Right lobe of liver (tissue), 6 donors: Measurements from ENCODE around the gene KAT2B. TPM values are rescaled to one million over a fixed set of nuclear protein-coding genes. Genes with fewer than 3 reads are reported as not detected.

Source experiments
- ATAC-seq, 4 donors: fragments of 200-7000 bp; cut with Tn5 transposase; one replicate each; pipeline ENCODE4 v1.9.1; 2020; ENCODE audit warnings: mild to moderate bottlenecking in 4 of 4, moderate library complexity in 4 of 4
- DNase-seq, 3 donors: peaks; one replicate each; pipeline ENCODE4 v3.0.0-alpha.2; 2020
- H3K27ac ChIP-seq, 3 donors: fragments of 200-600 bp; one replicate each; pipeline ENCODE4 v1.8.0; 2022
- H3K27me3 ChIP-seq, 2 donors: fragments of 200-600 bp; one replicate each; pipeline ENCODE4 v1.8.0; 2022
- H3K36me3 ChIP-seq, 4 donors: fragments of 200-600 bp; sonication (generic) in 1 of 4; one replicate each; pipeline versions ENCODE4 v1.5.1 to v1.8.0; 2017 to 2022; ENCODE audit warnings: control low read depth in 1 of 4
- H3K4me1 ChIP-seq, 4 donors: fragments of 200-600 bp; sonication (generic) in 1 of 4; one replicate each; pipeline versions ENCODE4 v1.5.1 to v1.8.0; 2017 to 2022; ENCODE audit warnings: control low read depth in 1 of 4
- H3K4me3 ChIP-seq, 3 donors: fragments of 200-600 bp; one replicate each; pipeline ENCODE4 v1.8.0; 2022
- H3K9me3 ChIP-seq, 4 donors: fragments of 200-600 bp; sonication (generic) in 1 of 4; one replicate each; pipeline versions ENCODE4 v1.5.1 to v1.8.0; 2017 to 2022; ENCODE audit warnings: control low read depth in 1 of 4
- CTCF ChIP-seq, 4 donors: fragments of 200-600 bp in 3 of 4; fragments of 450-650 bp in 1 of 4; IDR thresholded peaks; one replicate each; pipeline versions ENCODE4 v1.5.1 to v1.8.0; 2016 to 2022; ENCODE audit warnings: antibody characterized with exemption in 4 of 4, mild to moderate bottlenecking in 2 of 4
- POLR2A ChIP-seq: fragments of 450-650 bp; IDR thresholded peaks from one replicate; pipeline ENCODE4 v1.6.1; 2017; ENCODE audit warnings: antibody characterized with exemption, mild to moderate bottlenecking
- WGBS: methylation state at CpG from one replicate; pipeline ENCODE4 v1.1.6; 2018; ENCODE audit warnings: low coverage, low lambda C conversion rate; ENCODE audit not compliant: insufficient coverage; ENCODE audit errors: missing lambda C conversion rate; 5-methylcytosine and 5-hydroxymethylcytosine counted together
- intact Hi-C, 2 donors: fragments of 100-400 bp; cut with DNase I; formaldehyde crosslinking; loops; one replicate each; pipeline versions ENCODE4 v1.11.2 to v1.14.1; 2022
- total RNA-seq, 6 experiments: library from RNA; depleted of rRNA in 2 of 6; stranded (reverse); fragments of >200 nt in 2 of 6; fragmentation: NEBNext Ultra II Directional in 3 of 6; extraction: Animal tissue kit (Norgen Biotek cat#: 25700) in 3 of 6; gene quantifications; one replicate each; pipeline versions ENCODE4 v1.1.0 to v1.2.4, GENCODE V29; 2016 to 2023
- donor health status: DM: no; HTN: yes; CAD: no.
- donor health status: DM: no; HTN: no; CAD: no.
- donor health status: DM: no; HTN: no; CAD: no.
- donor health status: DM: no; HTN: yes; CAD: no.
- donor health status: DM: no; HTN: yes; CAD: no.

Gene KAT2B
- total RNA-seq, 6 experiments from 2014 or later, result 25.6 to 35.7 (median 30.3) TPM

DNA sequence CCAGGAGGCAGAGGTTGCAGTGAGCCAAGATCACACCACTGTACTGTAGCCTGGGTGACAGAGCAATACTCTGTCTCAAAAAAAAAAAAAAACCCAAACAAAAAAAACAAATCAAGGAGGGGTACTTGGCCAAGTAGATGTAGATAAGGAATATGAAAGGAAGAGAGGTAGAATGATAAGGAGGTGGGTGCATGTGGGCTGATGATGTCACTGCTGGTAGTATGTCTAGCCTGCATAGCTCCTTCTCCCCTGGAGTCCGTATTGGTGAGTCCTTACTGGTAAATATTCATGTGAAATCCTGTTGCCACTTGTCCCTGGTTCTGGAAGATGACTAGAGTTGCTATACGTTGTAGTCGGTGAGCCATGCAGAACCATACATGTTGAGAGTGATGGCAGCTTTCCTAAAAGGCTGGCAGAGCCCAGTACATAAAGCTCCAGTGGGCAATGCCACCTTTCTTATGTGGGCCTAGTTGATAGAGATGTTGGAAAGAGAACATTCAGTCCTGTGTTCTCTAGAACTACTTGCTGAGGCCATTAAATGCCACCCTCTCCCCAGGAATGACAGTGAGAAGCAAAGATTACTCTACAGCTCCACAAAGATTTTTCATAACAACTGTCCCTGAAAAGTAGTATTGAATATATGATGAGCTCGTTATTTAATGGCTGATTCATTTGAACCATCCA is 11.0 kb downstream of the KAT2B start:
- H3K4me1 ChIP-seq, result peaks cover 0 to 27% (median 5%) of the 10 kb centered on the region in 4 donors

DNA sequence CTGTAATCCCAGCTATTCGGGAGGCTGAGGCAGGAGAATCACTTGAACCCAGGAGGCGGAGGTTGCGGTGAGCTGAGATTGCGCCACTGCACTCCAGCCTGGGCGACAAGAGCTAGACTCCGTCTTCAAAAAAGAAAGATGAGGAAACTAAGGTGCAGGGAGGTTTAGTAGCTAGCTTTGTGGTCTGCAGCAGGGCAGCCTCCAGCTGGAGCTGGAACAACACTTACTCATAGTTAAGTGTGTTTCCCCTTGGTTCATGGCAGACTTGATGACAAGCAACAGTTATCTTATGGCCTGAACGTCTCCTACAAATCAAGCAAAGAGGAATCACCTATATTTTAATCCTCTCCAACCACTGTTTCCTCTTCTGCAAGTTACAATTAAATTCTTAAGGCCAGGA is 12.6 kb downstream of the KAT2B start:
- no peak for ATAC-seq
- TF ChIP-seq POLR2A (no peak), CTCF (IDR thresholded peaks at IDR 0.05) (no peak)
- no peaks in the 10 kb centered on the region for H3K36me3 ChIP-seq
- H3K27me3 ChIP-seq, result no peaks in the 10 kb centered on the region
- no peak for DNase-seq
- no peak overlapping the region for H3K27ac ChIP-seq
- intact Hi-C loops, result no loop called here
- H3K9me3 ChIP-seq, result no peaks in the 10 kb centered on the region
- WGBS, result 84% methylated on average over 6 of the region's 7 CpGs
- no peak overlapping the region for H3K4me3 ChIP-seq
- H3K4me1 ChIP-seq, result peaks cover 0 to 34% (median 10%) of the 10 kb centered on the region in 4 donors

More for the DNA sequence above, 11.0 kb downstream of the KAT2B start:
- ATAC-seq (no peak), DNase-seq (no peak)
- no peaks in the 10 kb centered on the region for H3K27me3 ChIP-seq
- 88% methylated on average over 2 of the region's 4 CpGs for WGBS
- TF ChIP-seq CTCF (IDR thresholded peaks at IDR 0.05) (no peak), POLR2A (no peak)
- no peaks in the 10 kb centered on the region for H3K36me3 ChIP-seq
- no peak overlapping the region for H3K4me3 ChIP-seq
- no peak overlapping the region for H3K27ac ChIP-seq
- no peaks in the 10 kb centered on the region for H3K9me3 ChIP-seq
- intact Hi-C loops, result no loop called here

DNA sequence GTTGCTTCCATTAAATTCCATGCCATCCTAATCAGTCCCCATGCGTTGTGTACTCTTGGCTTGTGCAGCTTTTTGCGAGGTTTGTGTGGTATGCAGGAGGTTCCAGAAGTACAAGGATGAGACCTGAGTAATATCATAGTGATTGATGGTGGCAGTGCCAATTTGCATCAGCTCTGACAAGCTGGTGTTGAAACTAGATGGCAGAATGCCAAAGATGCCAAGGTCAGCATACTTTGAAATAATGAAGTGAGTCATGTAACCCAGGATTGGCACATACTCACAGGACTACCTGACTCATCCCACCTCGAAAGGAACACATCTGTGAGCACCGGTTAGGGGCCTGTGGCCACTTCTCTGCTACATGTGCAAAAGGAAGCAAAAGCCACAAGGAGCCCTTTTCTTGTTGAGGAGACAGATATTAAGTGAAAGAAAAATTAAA is 14.3 kb downstream of the KAT2B start:
- DNase-seq, result peak in 2 of 3 donors; percentile 55 to 85
- intact Hi-C loops, result no loop called here

DNA sequence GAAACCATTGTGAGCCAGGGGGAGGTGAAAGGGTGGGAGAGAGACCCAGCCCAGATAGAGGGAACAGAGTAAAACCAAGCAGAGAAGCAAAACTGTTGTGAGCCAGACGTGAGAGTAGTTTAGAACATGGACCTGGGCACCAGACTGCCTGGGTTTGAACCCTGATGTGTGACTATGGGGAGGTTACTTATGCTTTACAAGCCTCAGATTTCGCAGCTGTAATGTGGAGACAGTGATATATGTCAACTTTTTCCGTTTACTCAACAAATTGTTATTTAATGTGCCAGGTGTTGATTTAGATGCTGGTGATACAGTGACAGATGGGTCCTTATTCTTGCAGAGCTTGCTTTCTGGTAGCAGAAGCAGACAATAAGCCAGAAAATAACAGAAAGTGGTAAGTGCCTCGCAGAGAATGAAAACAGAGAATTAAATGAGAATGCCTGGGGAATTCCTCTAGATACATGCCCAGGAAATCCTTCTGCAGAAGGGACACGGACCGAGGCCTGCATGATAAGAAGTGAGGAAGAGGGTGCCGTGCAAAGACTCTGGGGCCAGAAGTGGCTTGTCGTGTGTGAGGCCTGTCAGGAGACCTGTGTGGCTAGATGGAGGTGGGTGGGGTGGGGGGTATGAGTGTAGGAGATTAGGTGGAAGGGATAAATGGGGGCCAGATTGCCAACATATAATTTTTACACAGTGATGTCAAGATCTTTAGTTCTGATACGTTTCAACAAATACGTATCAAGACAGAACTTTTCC is 15.0 kb downstream of the KAT2B start:
- H3K9me3 ChIP-seq, result no peaks in the 10 kb centered on the region
- no peaks in the 10 kb centered on the region for H3K27me3 ChIP-seq
- intact Hi-C loops, result no loop called here
- 38% methylated on average over 10 of the region's 10 CpGs for WGBS
- TF ChIP-seq POLR2A (no peak), CTCF (IDR thresholded peaks at IDR 0.05) (no peak)
- H3K27ac ChIP-seq, result peak overlapping the region in 2 of 3 donors; percentile 51 to 56
- peak; percentile 3 to 7 (median 4) for ATAC-seq
- peaks cover 0 to 42% (median 11%) of the 10 kb centered on the region in 4 donors for H3K4me1 ChIP-seq
- DNase-seq, result no peak
- no peaks in the 10 kb centered on the region for H3K36me3 ChIP-seq
- no peak overlapping the region for H3K4me3 ChIP-seq

More for the DNA sequence above, 14.3 kb downstream of the KAT2B start:
- Histone ChIP-seq H3K27ac (peak overlapping the region in 2 of 3 donors; percentile 51 to 56), H3K4me3 (no peak overlapping the region), H3K4me1 (peaks cover 0 to 40% (median 11%) of the 10 kb centered on the region in 4 donors), H3K36me3 (no peaks in the 10 kb centered on the region), H3K27me3 (no peaks in the 10 kb centered on the region), H3K9me3 (no peaks in the 10 kb centered on the region)
- peak; percentile 85 to 93 (median 88) for ATAC-seq
- TF ChIP-seq POLR2A, result no peak
- no peak for TF ChIP-seq CTCF (IDR thresholded peaks at IDR 0.05)
- 2% methylated on average over 4 of the region's 4 CpGs for WGBS
